Measurements from ENCODE around the gene DIO2. TPM values are rescaled to one million over a fixed set of nuclear protein-coding genes. Genes with fewer than 3 reads are reported as not detected.

The DIO2 gene
- total and polyA plus RNA-seq, 12 donors = 0.20 to 18.8 (median 5.8) TPM

GRCh38 chr14:80200093-80200492 lies 11.2 kb downstream of the DIO2 start:
- WGBS, 2 donors = 56 to 61% methylated on average over 4 of the region's 4 CpGs
- intact Hi-C loops (cut with DNase I) = no loop called here
- no peak for TF ChIP-seq CTCF (IDR thresholded peaks at IDR 0.05)
- no peak overlapping the region for H3K27ac ChIP-seq
- H3K4me3 ChIP-seq = no peak overlapping the region
- H3K36me3 ChIP-seq = peaks cover 0 to 3% (median 0%) of the 10 kb centered on the region in 9 donors
- no peak for ATAC-seq
- no peak for DNase-seq
- H3K27me3 ChIP-seq = no peaks in the 10 kb centered on the region
- H3K9me3 ChIP-seq = peaks cover 0 to 5% (median 0%) of the 10 kb centered on the region in 11 donors
- no peaks in the 10 kb centered on the region for H3K4me1 ChIP-seq

GRCh38 chr14:80188571-80188970 lies 22.7 kb downstream of the DIO2 start:
- no peak for TF ChIP-seq CTCF (IDR thresholded peaks at IDR 0.05)
- Histone ChIP-seq H3K9me3 (no peaks in the 10 kb centered on the region), H3K4me3 (no peak overlapping the region), H3K4me1 (no peaks in the 10 kb centered on the region), H3K27ac (no peak overlapping the region), H3K36me3 (no peaks in the 10 kb centered on the region), H3K27me3 (no peaks in the 10 kb centered on the region)
- WGBS, 2 donors = 93 to 95% methylated on average over 6 of the region's 6 CpGs
- ATAC-seq = no peak
- DNase-seq = no peak
- intact Hi-C loops (cut with DNase I) = no loop called here

GRCh38 chr14:80186301-80186800 lies 25.0 kb downstream of the DIO2 start:
- no peak for TF ChIP-seq CTCF (IDR thresholded peaks at IDR 0.05)
- peaks cover 0 to 2% (median 0%) of the 10 kb centered on the region in 11 donors for H3K9me3 ChIP-seq
- H3K27ac ChIP-seq = no peak overlapping the region
- no peak for DNase-seq
- H3K36me3 ChIP-seq = no peaks in the 10 kb centered on the region
- H3K4me1 ChIP-seq = no peaks in the 10 kb centered on the region
- intact Hi-C loops (cut with DNase I) = no loop called here
- no peak for ATAC-seq
- H3K27me3 ChIP-seq = no peaks in the 10 kb centered on the region
- no peak overlapping the region for H3K4me3 ChIP-seq
- WGBS, 2 donors = 90 to 91% methylated on average over 9 of the region's 9 CpGs

GRCh38 chr14:80176893-80177292 lies 34.4 kb downstream of the DIO2 start:
- Histone ChIP-seq H3K4me1 (no peaks in the 10 kb centered on the region), H3K27ac (no peak overlapping the region), H3K9me3 (peaks cover 0 to 2% (median 0%) of the 10 kb centered on the region in 11 donors), H3K36me3 (no peaks in the 10 kb centered on the region), H3K4me3 (no peak overlapping the region), H3K27me3 (no peaks in the 10 kb centered on the region)
- DNase-seq (no peak), ATAC-seq (no peak)
- intact Hi-C loops (cut with DNase I) = no loop called here
- TF ChIP-seq CTCF (IDR thresholded peaks at IDR 0.05) = no peak
